NCI-H2171 treated with DMSO at 0.1 percent for 48 hours (cell line): ENCODE results near the gene ZNF493.
A peak's percentile ranks its signal among the peaks of the same experiment; 100 is the strongest.

Source experiments
- DNase-seq: peaks from one replicate; lab custom pipeline; 2025; lab: John Stamatoyannopoulos, UW

Gene ZNF493

GRCh38 chr19:21396893-21397572 is at the start of gene ZNF493:
ZNF493 (plus strand) TSS chr19:21397133; CDS start chr19:21397238, 105 bp downstream.
- DNase-seq, result peak; percentile 96

DNA sequence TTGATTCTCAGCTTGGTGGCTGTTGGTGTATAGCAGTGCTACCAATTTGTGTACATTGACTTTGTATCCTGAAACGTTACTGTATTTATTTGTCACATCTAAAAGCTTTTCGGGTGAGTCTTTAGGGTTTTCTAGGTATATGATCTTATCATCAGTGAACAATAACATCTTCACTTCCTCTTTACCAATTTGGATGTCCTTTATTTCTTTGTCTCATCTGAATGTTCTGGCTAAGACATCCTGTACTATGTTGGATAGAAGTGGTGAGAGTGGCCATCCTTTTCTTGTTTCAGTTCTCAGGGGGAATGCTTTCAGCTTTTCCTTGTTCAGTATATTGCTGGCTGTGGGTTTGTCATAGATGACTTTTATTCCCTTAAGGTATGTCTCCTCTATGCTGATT is 44.1 kb upstream of the ZNF493 start:
- DNase-seq, result no peak

DNA sequence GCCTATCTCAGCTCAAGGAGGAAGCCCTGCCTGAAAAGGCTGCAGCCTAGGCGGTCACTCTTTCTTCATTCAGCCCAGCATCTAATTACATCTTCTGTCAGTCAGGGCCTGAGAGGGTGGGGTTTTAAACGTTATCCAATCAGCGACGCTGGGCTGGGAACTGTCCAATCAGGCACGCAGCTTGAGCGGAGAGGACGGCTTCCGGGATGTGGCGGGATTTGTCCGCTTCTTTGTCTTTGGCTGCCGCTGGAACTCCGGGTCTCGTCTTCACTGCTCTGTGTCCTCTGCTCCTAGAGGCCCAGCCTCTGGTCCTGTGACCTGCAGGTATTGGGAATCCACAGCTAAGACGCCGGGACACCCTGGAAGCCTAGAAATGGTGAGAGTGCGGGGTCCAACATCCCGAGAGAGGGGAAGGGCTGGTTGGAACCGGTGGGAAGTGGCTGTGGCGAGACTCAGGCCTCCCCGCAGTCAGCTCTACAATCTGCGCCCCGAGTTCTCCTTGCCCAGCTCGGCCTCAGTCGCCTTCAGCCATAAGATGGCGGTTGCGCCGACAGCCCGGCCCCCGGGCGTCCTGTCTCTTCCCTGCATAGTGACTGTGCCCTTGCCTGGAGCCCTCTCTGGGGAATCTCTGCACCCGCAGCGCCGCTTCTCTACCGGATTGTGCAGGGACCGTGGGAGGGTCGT is 38.0 kb upstream of the ZNF493 start, which contains the start of gene ZNF738:
TSS of gene ZNF738 (plus strand) at position 233 of the 684 bp plus-strand sequence. CDS start at position 374, 141 bp downstream.
- DNase-seq, result peak; percentile 93

- no peak for DNase-seq
These were observed 34.6 kb upstream of the ZNF493 start for GRCh38 chr19:21362291-21362690.

- no peak for DNase-seq
These were observed 12.9 kb upstream of the ZNF493 start for GRCh38 chr19:21383980-21384582.

DNA sequence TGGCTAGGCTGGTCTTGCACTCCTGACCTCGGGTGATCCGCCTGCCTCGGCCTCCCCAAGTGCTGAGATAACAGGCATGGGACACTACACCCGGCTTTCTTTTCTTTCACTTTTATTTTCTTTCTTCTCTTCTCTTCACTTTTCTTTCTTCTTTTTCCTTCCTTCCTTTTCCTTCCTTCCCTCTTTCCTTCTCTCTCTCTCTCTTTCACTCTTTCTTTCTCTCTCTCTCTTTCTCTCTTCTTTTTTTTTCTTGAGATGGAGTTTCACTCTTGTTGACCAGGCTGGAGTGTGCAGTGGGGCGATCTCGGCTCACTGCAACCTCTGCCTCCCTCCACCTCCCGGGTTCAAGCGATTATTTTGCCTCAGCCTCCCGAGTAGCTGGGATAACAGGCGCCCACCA is 812 bp upstream of the ZNF493 start:
- DNase-seq, result no peak

GRCh38 chr19:21398851-21399250 is 1.9 kb downstream of the ZNF493 start:
- DNase-seq, result no peak

DNA sequence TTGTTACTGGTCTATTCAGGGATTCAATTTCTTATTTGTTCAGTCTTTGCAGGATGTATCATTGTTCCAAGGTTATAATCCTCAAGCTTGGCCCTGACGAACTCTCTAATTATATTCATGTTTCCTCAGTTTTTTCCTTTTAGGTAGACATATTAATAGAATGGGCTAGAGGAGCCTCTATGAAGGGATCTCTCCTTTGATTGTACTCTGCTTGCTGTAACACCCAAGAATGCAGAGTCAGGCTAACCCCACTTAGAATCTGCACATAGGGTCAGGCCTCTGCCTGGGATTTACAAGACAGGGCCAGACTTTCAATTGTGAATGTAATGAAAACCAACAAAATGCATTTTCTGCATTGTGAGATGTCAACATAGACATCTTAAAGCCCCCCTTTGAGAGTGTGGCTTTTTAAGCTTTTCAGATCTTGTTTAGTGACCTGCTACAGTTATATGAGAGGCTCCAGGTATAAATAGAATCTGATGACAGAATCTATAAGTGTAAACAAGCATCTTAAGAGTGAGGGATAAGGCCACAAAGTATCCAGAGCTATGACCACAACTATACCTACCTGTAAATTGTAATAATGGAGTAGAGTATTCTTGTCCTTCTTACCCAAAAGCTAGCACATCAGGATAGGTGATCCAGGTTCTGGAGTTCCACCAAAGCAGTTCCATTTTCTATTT is 5.5 kb downstream of the ZNF493 start:
- DNase-seq, result no peak

DNA sequence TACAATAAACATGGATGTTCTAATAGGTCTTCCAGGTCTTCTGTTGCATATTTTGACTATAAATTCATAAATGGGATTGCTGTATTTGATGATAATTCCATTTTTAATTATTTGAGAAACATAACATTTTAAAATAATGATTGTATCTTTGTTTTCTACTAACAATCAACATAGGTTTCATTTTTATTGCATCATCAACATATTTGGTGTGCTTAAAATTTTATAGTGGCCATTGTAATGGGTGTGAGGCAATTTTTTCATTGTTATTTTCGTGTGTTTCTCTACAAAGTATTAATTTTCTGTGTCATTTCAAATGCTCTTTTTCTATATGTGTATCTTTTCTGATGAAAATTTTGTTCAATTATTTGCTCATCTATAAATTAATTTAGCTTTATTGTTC is 13.2 kb downstream of the ZNF493 start:
- DNase-seq, result no peak

GRCh38 chr19:21422244-21422643 is 25.3 kb downstream of the ZNF493 start:
- DNase-seq, result no peak

DNA sequence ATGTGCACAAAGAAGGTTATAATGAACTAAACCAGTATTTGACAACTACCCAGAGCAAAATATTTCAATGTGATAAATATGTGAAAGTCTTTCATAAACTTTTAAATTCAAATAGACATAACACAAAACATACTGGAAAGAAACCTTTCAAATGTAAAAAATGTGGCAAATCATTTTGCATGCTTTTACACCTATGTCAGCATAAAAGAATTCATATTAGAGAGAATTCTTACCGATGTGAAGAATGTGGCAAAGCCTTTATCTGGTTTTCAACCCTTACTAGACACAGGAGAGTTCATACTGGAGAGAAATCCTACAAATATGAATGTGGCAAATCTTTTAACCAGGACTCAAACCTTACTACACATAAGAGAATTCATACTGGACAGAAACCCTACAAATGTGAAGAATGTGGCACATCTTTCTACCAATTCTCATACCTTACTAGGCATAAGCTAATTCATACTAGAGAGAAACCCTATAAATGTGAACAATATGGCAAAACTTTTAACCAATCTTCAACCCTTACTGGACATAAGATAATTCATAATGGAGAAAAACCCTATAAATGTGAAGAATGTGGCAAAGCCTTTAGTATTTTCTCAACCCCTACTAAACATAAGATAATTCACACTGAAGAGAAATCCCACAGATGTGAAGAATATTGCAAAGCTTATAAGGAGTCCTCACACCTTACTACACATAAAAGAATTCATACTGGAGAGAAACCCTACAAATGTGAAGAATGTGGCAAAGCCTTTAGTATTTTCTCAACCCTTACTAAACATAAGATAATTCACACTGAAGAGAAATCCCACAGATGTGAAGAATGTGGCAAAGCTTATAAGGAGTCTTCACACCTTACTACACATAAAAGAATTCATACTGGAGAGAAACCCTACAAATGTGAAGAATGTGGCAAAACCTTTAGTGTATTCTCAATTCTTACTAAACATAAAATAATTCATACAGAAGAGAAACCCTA is 26.4 kb downstream of the ZNF493 start:
- DNase-seq, result no peak

GRCh38 chr19:21430675-21431074 is 33.7 kb downstream of the ZNF493 start:
- no peak for DNase-seq

GRCh38 chr19:21432590-21432989 is 35.7 kb downstream of the ZNF493 start:
- no peak for DNase-seq

DNA sequence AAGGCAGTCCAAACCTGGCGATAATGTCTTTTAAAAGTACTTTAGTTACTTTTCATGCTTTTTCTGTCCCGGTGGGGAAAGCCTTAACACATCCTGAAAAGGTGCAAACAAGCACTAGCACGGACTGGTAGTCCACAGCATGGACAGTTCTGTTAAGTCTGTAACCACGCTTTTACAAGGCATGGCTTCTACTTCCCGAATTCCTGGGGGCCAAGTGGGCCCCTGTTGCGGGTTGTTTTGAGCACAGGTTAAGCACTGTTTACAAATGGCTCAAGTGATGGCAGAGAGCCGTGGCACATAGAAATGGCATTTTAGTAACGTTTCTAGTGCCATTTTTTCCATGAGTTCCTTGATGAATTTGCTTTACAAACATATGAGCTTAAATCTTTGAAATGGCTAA is 37.6 kb downstream of the ZNF493 start:
- no peak for DNase-seq

- DNase-seq, result no peak
These were observed 38.1 kb downstream of the ZNF493 start for GRCh38 chr19:21434967-21435544.

DNA sequence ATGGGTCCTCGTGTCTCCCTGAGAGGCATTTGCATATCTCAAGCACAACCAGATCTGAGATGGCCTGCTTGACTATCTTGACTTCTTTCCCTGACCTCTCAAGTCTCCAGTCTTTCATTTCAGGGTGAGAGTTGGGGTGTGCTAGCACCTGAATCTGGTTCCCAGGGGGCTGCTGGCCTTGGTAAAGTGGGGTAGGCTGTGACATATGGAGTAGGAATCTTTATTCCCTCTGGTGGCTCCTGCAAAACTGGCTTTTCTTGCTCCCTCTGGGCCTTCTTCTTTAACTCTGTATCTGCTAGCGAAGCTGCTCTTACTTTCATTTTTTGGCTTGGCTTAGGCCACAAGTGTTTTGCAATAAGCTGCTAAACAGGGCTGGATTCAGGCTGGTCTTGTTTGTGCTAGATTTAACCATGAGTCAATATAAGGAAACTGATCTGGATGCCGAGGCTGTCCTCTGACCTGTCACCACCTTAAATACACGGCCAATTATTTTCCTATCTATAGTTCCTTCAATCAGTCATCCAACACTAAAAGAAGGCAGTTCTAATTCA is 42.3 kb downstream of the ZNF493 start:
- no peak for DNase-seq

DNA sequence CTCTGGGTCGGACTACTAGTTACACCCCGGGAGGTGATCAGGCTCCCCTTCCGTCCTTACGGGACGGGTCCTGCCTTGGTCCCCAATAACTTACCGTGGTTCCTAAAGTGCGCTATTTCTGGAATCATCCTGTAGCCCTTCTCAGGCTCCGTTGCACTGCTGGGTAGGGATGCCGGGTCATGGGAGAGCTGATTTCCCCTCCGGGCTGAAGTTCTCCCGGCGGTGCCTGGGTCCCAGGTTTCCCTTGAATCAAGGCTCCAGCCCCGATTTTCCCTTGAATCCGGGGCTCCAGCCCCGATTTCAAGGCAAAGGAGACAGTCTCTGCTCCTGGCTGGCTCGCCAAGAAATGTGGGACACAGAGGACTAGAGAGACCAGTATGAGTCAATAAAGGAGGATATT is 43.4 kb downstream of the ZNF493 start:
- no peak for DNase-seq

GRCh38 chr19:21451187-21451586 is 54.3 kb downstream of the ZNF493 start:
- no peak for DNase-seq

- no peak for DNase-seq
These were observed 58.0 kb downstream of the ZNF493 start for GRCh38 chr19:21454901-21455300.

DNA sequence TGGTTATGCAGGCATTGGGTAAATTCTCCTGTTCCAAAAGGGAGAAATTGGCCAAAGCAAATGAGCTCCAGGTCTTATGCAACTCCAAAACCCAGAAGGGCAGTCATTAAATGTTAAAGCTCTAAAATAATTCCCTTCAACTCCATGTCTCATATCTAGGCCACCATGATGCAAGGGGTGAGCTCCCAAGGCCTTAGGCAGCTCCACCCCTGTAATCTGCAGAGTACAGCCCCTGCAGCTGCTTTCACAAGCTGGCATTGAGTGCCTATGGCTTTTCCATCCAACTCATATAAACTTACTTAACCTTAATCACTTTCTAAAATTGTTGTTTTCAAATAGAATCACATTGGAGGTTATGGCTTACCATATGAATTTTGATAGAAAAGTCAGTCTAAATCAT is 63.8 kb downstream of the ZNF493 start:
- DNase-seq, result no peak

GRCh38 chr19:21462540-21462939 is 65.6 kb downstream of the ZNF493 start:
- DNase-seq, result no peak
